SK-N-SH (cell line): ENCODE data around the gene FAM184A. TPM values are rescaled to one million over a fixed set of nuclear protein-coding genes. Genes with fewer than 3 reads are reported as not detected.

Source experiments
- CTCF ChIA-PET: fragments of 300-600, 350-600 bp; formaldehyde crosslinking; extraction: SDS; loops from one replicate; lab custom pipeline; 2021; lab: Yijun Ruan, JAX
- POLR2A ChIA-PET: fragments of 350-600 bp; sonication (Branson Sonifier 250); formaldehyde crosslinking; extraction: SDS; loops from one replicate; lab custom pipeline; 2020; ENCODE audit warnings: antibody characterized with exemption, inconsistent platforms; lab: Yijun Ruan, JAX
- DNase-seq: peaks from one replicate; pipeline ENCODE4 v3.0.0; 2012
- H2AFZ ChIP-seq: fragments of 200-600 bp; sonication (generic); 2 replicates; pipeline ENCODE4 v1.8.1; 2016; ENCODE audit warnings: antibody characterized with exemption, mild to moderate bottlenecking, low read depth
- H3F3A ChIP-seq: fragments of 200-600 bp; sonication (generic); replicated peaks from 2 replicates; pipeline ENCODE3; 2016; ENCODE audit warnings: antibody characterized with exemption, mild to moderate bottlenecking; ENCODE audit not compliant: insufficient read depth
- H3K27ac ChIP-seq, 2 experiments: fragments of 200-500 bp in 1 of 2; fragments of 200-600 bp in 1 of 2; sonication (Bioruptor generic) in 1 of 2; sonication (generic), shearing (Covaris generic) in 1 of 2; 2 replicates each; pipeline versions ENCODE4 v1.5.1 to v1.6.1; 2014 to 2016; ENCODE audit warnings: low read depth in 2 of 2, inconsistent platforms in 1 of 2, low read length in 1 of 2, mild to moderate bottlenecking in 1 of 2, mixed read lengths in 1 of 2
- H3K27me3 ChIP-seq: fragments of 200-600 bp; sonication (generic), shearing (Covaris generic); 2 replicates; pipeline ENCODE4 v1.6.1; 2016; ENCODE audit warnings: mixed run types; ENCODE audit not compliant: insufficient read depth
- H3K36me3 ChIP-seq, 2 experiments: fragments of 200-500 bp in 1 of 2; fragments of 200-600 bp in 1 of 2; sonication (Bioruptor generic) in 1 of 2; sonication (generic) in 1 of 2; replicated peaks in 1 of 2; 2 replicates each; pipeline versions ENCODE3 to v1.5.1; 2014 to 2016; ENCODE audit warnings: low read length in 1 of 2, mild to moderate bottlenecking in 1 of 2; ENCODE audit not compliant: insufficient read depth in 2 of 2, control insufficient read depth in 1 of 2
- H3K4me1 ChIP-seq, 2 experiments: fragments of 200-500 bp in 1 of 2; fragments of 200-600 bp in 1 of 2; sonication (Bioruptor generic) in 1 of 2; sonication (generic), shearing (Covaris generic) in 1 of 2; 2 replicates each; pipeline versions ENCODE4 v1.5.1 to v1.6.1; 2014 to 2016; ENCODE audit warnings: low read depth in 1 of 2, low read length in 1 of 2, mixed run types in 1 of 2; ENCODE audit not compliant: insufficient read depth in 2 of 2, control insufficient read depth in 1 of 2
- H3K4me2 ChIP-seq: fragments of 200-600 bp; sonication (generic), shearing (Covaris generic); 2 replicates; pipeline ENCODE4 v1.6.1; 2017; ENCODE audit warnings: mixed run types
- H3K4me3 ChIP-seq, 2 experiments: fragments of 200-500 bp in 1 of 2; fragments of 200-600 bp in 1 of 2; sonication (Bioruptor generic) in 1 of 2; sonication (generic), shearing (Covaris generic) in 1 of 2; 2 replicates each; pipeline versions ENCODE4 v1.5.1 to v1.8.1; 2014 to 2016; ENCODE audit warnings: low read depth in 2 of 2, inconsistent platforms in 1 of 2, low read length in 1 of 2, mild to moderate bottlenecking in 1 of 2, mixed read lengths in 1 of 2, moderate library complexity in 1 of 2
- H3K79me2 ChIP-seq: fragments of 200-600 bp; sonication (generic); 2 replicates; pipeline ENCODE4 v1.8.1; 2017; ENCODE audit warnings: mild to moderate bottlenecking; ENCODE audit not compliant: insufficient read depth
- H3K9ac ChIP-seq: fragments of 200-600 bp; sonication (generic); 2 replicates; pipeline ENCODE4 v1.6.1; 2017; ENCODE audit warnings: mixed run types
- H3K9me2 ChIP-seq: fragments of 200-600 bp; sonication (generic); 2 replicates; pipeline ENCODE4 v1.6.1; 2017; ENCODE audit warnings: mixed run types
- H3K9me3 ChIP-seq: fragments of 200-600 bp; sonication (generic); 2 replicates; pipeline ENCODE4 v1.6.1; 2017; ENCODE audit warnings: mixed run types, mild to moderate bottlenecking, moderate library complexity
- H4K20me1 ChIP-seq: fragments of 200-600 bp; sonication (generic); 2 replicates; pipeline ENCODE4 v1.6.1; 2017; ENCODE audit warnings: mild to moderate bottlenecking, mixed run types; ENCODE audit not compliant: insufficient read depth
- CHD2 ChIP-seq: fragments of 150-350 bp; IDR thresholded peaks from 2 replicates; pipeline ENCODE4 v1.6.1; 2018; ENCODE audit warnings: low read length; ENCODE audit not compliant: partially characterized antibody
- CTCF ChIP-seq: fragments of 200-600 bp; sonication (generic); IDR thresholded peaks from 2 replicates; pipeline ENCODE4 v1.6.1; 2017; ENCODE audit warnings: antibody characterized with exemption, mild to moderate bottlenecking, moderate library complexity
- EP300 ChIP-seq, 2 experiments: IDR thresholded peaks; 2 replicates each; pipeline versions ENCODE4 v1.4.0 to v1.6.1; 2012; ENCODE audit warnings: borderline replicate concordance in 1 of 2, low read depth in 1 of 2, low read length in 1 of 2
- FOSL2 ChIP-seq: IDR thresholded peaks from 2 replicates; pipeline ENCODE4 v1.4.0; 2012; ENCODE audit warnings: low read depth, mild to moderate bottlenecking, moderate library complexity, borderline replicate concordance
- JUND ChIP-seq: IDR thresholded peaks from 2 replicates; pipeline ENCODE4 v1.4.0; 2012
- MAX ChIP-seq: IDR thresholded peaks from 2 replicates; pipeline ENCODE4 v1.4.0; 2012; ENCODE audit warnings: low read depth
- MEF2A ChIP-seq: IDR thresholded peaks from 2 replicates; pipeline ENCODE4 v1.4.0; 2012; ENCODE audit warnings: low read depth, borderline replicate concordance
- NRF1 ChIP-seq: IDR thresholded peaks from 2 replicates; pipeline ENCODE4 v1.6.1; 2012; ENCODE audit warnings: low read depth, mild to moderate bottlenecking, low read length
- PBX3 ChIP-seq: IDR thresholded peaks from 2 replicates; pipeline ENCODE4; 2012
- POLR2AphosphoS5 ChIP-seq: IDR thresholded peaks from 2 replicates; pipeline ENCODE4 v1.6.1; 2012; ENCODE audit warnings: low read depth, low read length
- REST ChIP-seq: IDR thresholded peaks from 2 replicates; pipeline ENCODE4 v1.6.1; 2012; ENCODE audit warnings: mild to moderate bottlenecking, low read depth, low read length, moderate library complexity
- RFX5 ChIP-seq: IDR thresholded peaks from 2 replicates; pipeline ENCODE4 v1.6.1; 2012; ENCODE audit warnings: mild to moderate bottlenecking, improper control_type of control experiment, low read length
- RXRA ChIP-seq: IDR thresholded peaks from 2 replicates; pipeline ENCODE4 v1.4.0; 2012; ENCODE audit warnings: low read depth, mild to moderate bottlenecking, borderline replicate concordance
- SMC3 ChIP-seq: IDR thresholded peaks from 2 replicates; pipeline ENCODE4 v1.6.1; 2012; ENCODE audit warnings: low read depth, low read length, improper control_type of control experiment
- TCF12 ChIP-seq: IDR thresholded peaks from 2 replicates; pipeline ENCODE4 v1.4.0; 2012
- TEAD4 ChIP-seq: IDR thresholded peaks from 2 replicates; pipeline ENCODE4 v1.4.0; 2012; ENCODE audit warnings: mild to moderate bottlenecking, borderline replicate concordance; ENCODE audit not compliant: insufficient read depth
- USF1 ChIP-seq: IDR thresholded peaks from 2 replicates; pipeline ENCODE4 v1.4.0; 2012; ENCODE audit warnings: low read depth, borderline replicate concordance
- USF2 ChIP-seq: fragments of 150-350 bp; IDR thresholded peaks from 2 replicates; pipeline ENCODE4 v1.6.1; 2017; ENCODE audit warnings: antibody characterized with exemption, low read length, low read depth, borderline replicate concordance
- WGBS: methylation state at CpG from one replicate; pipeline ENCODE4 v1.1.6; 2017; ENCODE audit warnings: low lambda C conversion rate; 5-methylcytosine and 5-hydroxymethylcytosine counted together
- polyA plus RNA-seq, 3 experiments: library from polyadenylated mRNA; depleted of rRNA; stranded (reverse); fragments of >200 nt; gene quantifications; 2 replicates each; pipeline ENCODE4 v1.2.3, GENCODE V29; 2012

The FAM184A gene
- polyA plus RNA-seq, 1 of the 3 experiments (the other 2 are of a cell fraction): 0.38 TPM

GRCh38 chr6:119105282-119105681, 26.8 kb upstream of the FAM184A start (continued):
- TF ChIP-seq USF1: no peak
- TF ChIP-seq TCF12: no peak
- TF ChIP-seq CHD2: no peak
- no peak for TF ChIP-seq PBX3

- Histone ChIP-seq H3K4me2 (no peak overlapping the region), H3K36me3 (no peaks in the 10 kb centered on the region)
- TF ChIP-seq USF1 (no peak), MAX (no peak), SMC3 (no peak), TCF12 (no peak), REST (no peak), RFX5 (no peak), EP300 (IDR thresholded peaks at IDR 0.05; ENCODE audit: borderline replicate concordance in 1 of 2, low read depth in 1 of 2, low read length in 1 of 2) (no peak), POLR2AphosphoS5 (no peak), JUND (no peak), NRF1 (no peak), CTCF (no peak), FOSL2 (no peak), MEF2A (no peak), USF2 (no peak), TEAD4 (no peak), PBX3 (no peak), RXRA (no peak)
- TF ChIP-seq, all 33 proteins: peak for 0
- DNase-seq: no peak
- H3K27me3 ChIP-seq: no peaks in the 10 kb centered on the region
- H3K4me1 ChIP-seq: no peaks in the 10 kb centered on the region
- no peak overlapping the region for H3K4me3 ChIP-seq
- H3F3A ChIP-seq: no peaks in the 10 kb centered on the region
- POLR2A ChIA-PET: no interaction called here
- H3K9me3 ChIP-seq: no peaks in the 10 kb centered on the region
- no peak overlapping the region for H3K27ac ChIP-seq
- no peaks in the 10 kb centered on the region for H3K9me2 ChIP-seq
- WGBS: 28% methylated on average over 2 of the region's 2 CpGs
- H3K79me2 ChIP-seq: no peaks in the 10 kb centered on the region
- H2AFZ ChIP-seq: no peak overlapping the region
- H3K9ac ChIP-seq: no peak overlapping the region
- no peaks in the 10 kb centered on the region for H4K20me1 ChIP-seq
- CTCF ChIA-PET: interaction anchor here (1.0 to 1.4 kb wide), 2 partner anchors 8 to 26 kb away, joined by 5 to 7 read pairs; no protein-coding TSS in a partner anchor
Measured at GRCh38 chr6:119102901-119103300, 24.4 kb upstream of the FAM184A start.
